Mammary epithelial cell (primary cell): ENCODE measurements around the gene BEGAIN.

Experiments used
- CTCF ChIP-seq, 2 donors: IDR thresholded peaks in 1 of 2; conservative IDR thresholded peaks in 1 of 2; 2 replicates each; pipeline ENCODE4 v1.5.1; 2011 to 2012; ENCODE audit warnings: inconsistent platforms in 2 of 2, low read length in 2 of 2, mild to moderate bottlenecking in 2 of 2, control low read depth in 1 of 2, low read depth in 1 of 2; ENCODE audit not compliant: insufficient read depth in 1 of 2; ENCODE audit errors: extremely low read depth in 1 of 2
- EZH2 ChIP-seq: IDR thresholded peaks from 2 replicates; pipeline ENCODE4 v1.6.1; 2012; ENCODE audit warnings: low read length, inconsistent platforms, borderline replicate concordance

DNA sequence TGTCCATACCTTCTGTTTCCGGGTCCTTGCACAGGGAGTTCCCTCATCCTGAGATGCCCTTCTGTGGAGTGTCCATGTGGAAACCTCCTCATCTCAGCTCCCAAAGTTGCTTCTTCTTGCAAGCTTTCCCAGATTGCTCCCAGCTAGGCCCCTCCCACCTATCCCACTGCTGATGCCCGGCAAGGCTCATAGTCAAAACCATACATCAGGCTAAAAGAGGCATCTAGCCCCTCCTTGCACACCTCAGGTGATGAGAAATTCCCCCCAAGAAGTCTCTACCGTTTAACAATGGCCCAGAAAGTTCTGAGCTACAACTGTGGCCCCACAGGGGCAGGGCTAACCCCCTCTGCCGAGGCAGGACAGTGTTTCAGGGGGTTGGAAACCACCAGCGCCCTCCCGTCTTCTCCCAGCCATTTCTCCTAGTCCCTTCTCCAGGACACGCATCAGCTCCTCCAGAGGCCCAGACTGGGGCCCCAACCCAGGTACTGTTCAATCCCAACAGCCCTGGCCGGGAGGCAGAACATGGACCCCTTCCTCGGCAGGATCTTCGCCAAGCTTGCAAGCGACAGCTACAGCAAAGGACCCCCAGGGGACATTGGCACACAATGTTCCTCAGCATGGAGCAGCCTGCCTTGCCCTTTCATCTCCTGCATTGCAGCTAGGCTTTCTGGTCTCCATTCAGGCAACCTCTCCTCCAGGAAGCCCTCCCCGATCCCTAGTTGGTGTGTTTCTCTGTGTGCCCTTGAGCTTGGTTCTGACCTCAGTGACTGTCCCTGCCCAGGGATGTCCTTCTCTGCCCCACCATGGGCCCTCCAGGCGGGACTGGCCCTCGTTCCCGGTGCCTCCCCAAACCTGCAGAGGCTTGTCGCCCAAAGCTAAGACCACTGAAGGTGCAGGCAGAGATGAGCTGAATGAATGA, 4.5 kb upstream of the BEGAIN start:
- TF ChIP-seq CTCF (conservative IDR thresholded peaks at IDR 0.05 in 1 of 2, IDR thresholded peaks at IDR 0.05 in 1 of 2; ENCODE audit: extremely low read depth in 1 of 2, insufficient read depth in 1 of 2, low read depth in 1 of 2, low read length in 2 of 2) (no peak), EZH2 (no peak)
